SK-N-MC (cell line): ENCODE results near the gene NALCN.

Experiments
- EZH2 ChIP-seq: fragments of 200-600 bp; sonication (generic); IDR thresholded peaks from one replicate; pipeline ENCODE4 v1.6.1; 2017; ENCODE audit warnings: antibody characterized with exemption
- FOXP2 ChIP-seq: optimal IDR thresholded peaks from 2 replicates; pipeline ENCODE3; 2011; ENCODE audit warnings: mild to moderate bottlenecking, moderate library complexity; ENCODE audit not compliant: insufficient read depth; ENCODE audit errors: extremely low read length, control extremely low read depth
- POLR2AphosphoS5 ChIP-seq: IDR thresholded peaks from 2 replicates; pipeline ENCODE4 v1.6.1; 2012; ENCODE audit warnings: mild to moderate bottlenecking, low read depth, low read length, borderline replicate concordance

GRCh38 chr13:101465877-101466276, 49.6 kb upstream of the NALCN start:
- TF ChIP-seq EZH2 (no peak), POLR2AphosphoS5 (no peak), FOXP2 (no peak)
